Activated CD4-positive, alpha-beta memory T cell treated with anti-CD3 and anti-CD28 coated beads for 36 hours (primary cell): ENCODE measurements around the gene SPDL1. TPM values are rescaled to one million over a fixed set of nuclear protein-coding genes. Genes with fewer than 3 reads are reported as not detected.

ENCODE experiments used
- CTCF ChIA-PET: fragments of 350-600 bp; sonication (Branson Sonifier 250); formaldehyde crosslinking; loops from one replicate; lab custom pipeline; 2021; ENCODE audit warnings: antibody characterized with exemption, inconsistent platforms; lab: Charles Lee
- POLR2A ChIA-PET: fragments of 350-600 bp; sonication (Branson Sonifier 250); formaldehyde crosslinking; loops from one replicate; lab custom pipeline; 2021; ENCODE audit warnings: antibody characterized with exemption; lab: Charles Lee
- DNase-seq: peaks from one replicate; pipeline ENCODE4 v3.0.0-alpha.2; 2020
- H3K27ac Mint-ChIP-seq: one replicate; pipeline ENCODE4 v1.8.0; 2021; ENCODE audit warnings: mixed read lengths
- H3K27me3 Mint-ChIP-seq: one replicate; pipeline ENCODE4 v1.8.0; 2021; ENCODE audit warnings: mixed read lengths
- H3K36me3 Mint-ChIP-seq: one replicate; pipeline ENCODE4 v1.8.0; 2021; ENCODE audit warnings: mixed read lengths
- H3K4me1 Mint-ChIP-seq: one replicate; pipeline ENCODE4 v1.8.0; 2021; ENCODE audit warnings: low read depth, mixed read lengths
- H3K4me3 Mint-ChIP-seq: one replicate; pipeline ENCODE4 v1.8.0; 2021; ENCODE audit warnings: mild to moderate bottlenecking, mixed read lengths
- H3K9me3 Mint-ChIP-seq: one replicate; pipeline ENCODE4 v1.8.0; 2021; ENCODE audit warnings: mixed read lengths
- intact Hi-C: fragments of 100-400 bp; cut with micrococcal nuclease; formaldehyde crosslinking; loops from one replicate; pipeline ENCODE4 v1.15.1; 2023
- total RNA-seq, 2 experiments: library from RNA; stranded (reverse); gene quantifications; one replicate each; pipeline ENCODE4 v1.2.3, GENCODE V29; 2021

Gene SPDL1
- total RNA-seq, 2 experiments from 2014 or later, result 32.7 to 34.9 TPM

DNA sequence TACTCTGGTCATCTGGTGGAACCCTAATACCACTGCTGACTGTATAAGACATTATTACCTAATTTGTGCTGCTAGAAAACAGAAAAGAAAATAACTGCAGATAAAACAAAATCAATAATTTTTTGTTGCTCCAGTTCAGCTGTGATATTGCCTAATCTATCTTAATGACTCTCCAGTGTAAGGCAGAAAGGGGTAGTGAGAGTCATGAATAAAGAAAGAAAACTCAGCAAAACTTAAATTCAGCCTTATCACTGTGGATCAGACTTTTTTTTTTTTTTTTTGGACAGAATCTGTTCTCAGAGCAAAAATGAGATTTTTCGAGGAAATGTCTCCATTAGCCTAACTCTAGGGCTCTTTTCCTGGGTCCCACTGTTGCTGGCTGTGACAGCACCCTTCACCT is 52.4 kb downstream of the SPDL1 start:
- Mint-ChIP-seq H3K4me1 (peaks cover 36% of the 10 kb centered on the region), H3K36me3 (peaks cover 27% of the 10 kb centered on the region), H3K9me3 (peaks cover 17% of the 10 kb centered on the region), H3K4me3 (peak overlapping the region; percentile 85), H3K27me3 (peaks cover 2% of the 10 kb centered on the region), H3K27ac (peak overlapping the region; percentile 36)
- intact Hi-C loops, result loop anchor here (5.0 kb wide), 1 partner anchor 1059 kb away; the partner anchor contains the start of gene PANK3
- no peak for DNase-seq
- POLR2A ChIA-PET, result interaction anchor here (3.7 kb wide), 1 partner anchor 52 kb away, joined by 21 read pairs; the partner anchor contains the start of gene SPDL1
- CTCF ChIA-PET, result interaction anchor here (0.7 kb wide), 1 partner anchor 8 kb away, joined by 3 read pairs; no protein-coding TSS in a partner anchor

DNA sequence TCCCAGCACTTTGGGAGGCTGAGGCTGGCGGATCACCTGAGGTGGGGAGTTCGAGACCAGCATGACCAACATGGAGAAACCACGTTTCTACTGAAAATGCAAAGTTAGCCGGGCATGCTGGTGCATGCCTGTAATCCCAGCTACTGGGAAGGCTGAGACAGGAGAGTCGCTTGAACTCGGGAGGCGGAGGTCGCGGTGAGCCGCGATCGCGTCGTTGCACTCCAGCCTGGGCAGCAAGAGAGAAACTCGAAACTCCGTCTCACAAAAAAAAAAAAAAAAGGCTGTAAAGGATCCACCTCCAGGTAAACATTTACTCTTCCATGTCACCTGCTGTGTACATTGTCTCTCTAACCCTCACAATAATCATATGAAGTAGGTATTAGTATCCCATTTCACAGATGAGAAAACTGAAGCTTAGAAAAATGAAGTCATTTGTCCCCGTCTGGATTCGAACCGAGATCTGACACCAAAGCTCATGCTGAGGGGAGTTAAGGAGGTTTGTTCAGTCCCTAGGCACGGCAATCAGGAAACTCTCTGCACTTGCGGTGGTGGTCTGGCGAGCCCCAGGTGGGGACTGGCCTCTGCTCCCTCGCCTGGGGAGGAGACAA is 53.0 kb downstream of the SPDL1 start:
- H3K27me3 Mint-ChIP-seq, result peaks cover 2% of the 10 kb centered on the region
- H3K36me3 Mint-ChIP-seq, result peaks cover 32% of the 10 kb centered on the region
- ChIA-PET CTCF (interaction anchor here (0.7 to 2.0 kb wide), 3 partner anchors 9 to 56 kb away, joined by 3 to 6 read pairs (median 3); no protein-coding TSS in a partner anchor), POLR2A (interaction anchor here (0.9 to 3.7 kb wide), 6 partner anchors 10 to 66 kb away, joined by 3 to 21 read pairs (median 9); partner anchors contain the start of gene SPDL1)
- intact Hi-C loops, result loop anchor here (1.0 to 5.0 kb wide), 4 partner anchors 13 to 1059 kb away; partner anchors contain the start of genes PANK3 and SPDL1
- H3K9me3 Mint-ChIP-seq, result peaks cover 17% of the 10 kb centered on the region
- H3K4me3 Mint-ChIP-seq, result peak overlapping the region; percentile 85
- no peak for DNase-seq
- H3K27ac Mint-ChIP-seq, result peak overlapping the region; percentile 90
- H3K4me1 Mint-ChIP-seq, result peaks cover 43% of the 10 kb centered on the region

DNA sequence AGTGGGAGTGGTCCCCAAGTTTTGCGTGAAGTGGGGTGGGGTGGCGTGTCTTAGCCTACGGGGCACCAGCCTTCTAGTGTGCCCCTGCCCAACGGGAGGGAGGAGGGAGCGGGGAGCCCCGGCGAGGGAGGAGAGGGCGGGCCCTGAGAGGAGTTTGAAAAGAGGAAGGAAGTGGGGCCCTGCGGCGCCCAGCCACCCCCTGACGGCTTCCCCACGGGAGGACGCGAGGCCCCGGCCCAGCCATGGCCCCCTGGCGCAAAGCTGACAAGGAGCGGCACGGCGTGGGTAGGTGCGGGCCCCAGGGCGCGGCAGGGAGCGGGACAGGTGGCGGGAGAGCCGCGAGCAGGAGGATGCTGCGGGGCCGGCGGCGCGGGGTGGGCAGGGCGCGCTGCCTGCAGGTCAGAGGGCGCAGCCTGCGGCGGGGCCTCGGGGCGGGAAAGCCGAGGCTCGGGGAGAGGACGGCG is 53.5 kb downstream of the SPDL1 start, which contains the start of gene DOCK2:
DOCK2 (plus strand) TSS at position 191 of the 464 bp plus-strand sequence; CDS start at position 243, 52 bp downstream.
- CTCF ChIA-PET, result interaction anchor here (0.7 to 2.0 kb wide), 3 partner anchors 34 to 56 kb away, joined by 3 to 7 read pairs (median 6); partner anchors contain the start of gene SPDL1

DNA sequence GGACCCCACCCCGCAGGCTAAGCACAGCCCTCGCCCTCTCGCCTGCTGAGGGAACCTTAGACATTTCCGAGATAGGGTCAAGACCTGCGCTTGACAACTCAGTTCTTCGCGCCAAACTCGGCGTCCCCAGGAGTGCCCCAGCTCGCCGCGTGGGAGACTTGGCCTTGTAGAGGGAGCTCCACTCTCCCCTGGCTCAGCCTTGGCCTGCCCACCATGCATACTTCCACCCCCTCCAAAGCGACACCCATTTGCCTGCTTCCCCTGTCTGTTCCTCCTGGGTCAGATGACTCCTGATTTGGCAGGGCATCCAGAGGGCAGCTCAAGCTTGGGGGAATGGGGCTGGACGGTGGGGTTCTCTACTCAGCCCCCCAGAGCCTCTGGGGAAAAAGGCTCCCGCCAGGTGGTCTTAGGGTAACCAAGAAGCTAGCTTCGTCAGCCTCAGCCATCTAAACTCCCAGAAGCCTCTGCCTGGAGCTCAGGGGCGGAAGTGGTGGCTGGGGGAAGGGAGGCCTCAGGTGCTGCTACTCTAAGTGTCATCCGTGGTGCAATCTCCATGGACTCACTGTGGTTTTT is 54.1 kb downstream of the SPDL1 start:
- H3K9me3 Mint-ChIP-seq, result peaks cover 17% of the 10 kb centered on the region
- peaks cover 52% of the 10 kb centered on the region for H3K4me1 Mint-ChIP-seq
- ChIA-PET POLR2A (interaction anchor here (0.6 to 3.7 kb wide), 12 partner anchors 9 to 216 kb away, joined by 3 to 21 read pairs (median 4); partner anchors contain the start of gene SPDL1), CTCF (interaction anchor here (1.4 to 2.0 kb wide), 2 partner anchors 54 to 57 kb away, joined by 6 to 7 read pairs; partner anchors contain the start of gene SPDL1)
- peak overlapping the region; percentile 85 for H3K4me3 Mint-ChIP-seq
- intact Hi-C loops, result loop anchor here (1.0 to 5.0 kb wide), 4 partner anchors 12 to 1060 kb away; partner anchors contain the start of genes PANK3 and SPDL1
- peaks cover 32% of the 10 kb centered on the region for H3K36me3 Mint-ChIP-seq
- no peaks in the 10 kb centered on the region for H3K27me3 Mint-ChIP-seq
- peak; percentile 89 for DNase-seq
- H3K27ac Mint-ChIP-seq, result peak overlapping the region; percentile 90

More for the DNA sequence above, 53.5 kb downstream of the SPDL1 start, which contains the start of gene DOCK2:
- POLR2A ChIA-PET, result interaction anchor here (0.6 to 3.7 kb wide), 12 partner anchors 10 to 217 kb away, joined by 3 to 21 read pairs (median 4); partner anchors contain the start of gene SPDL1
- Mint-ChIP-seq H3K9me3 (peaks cover 17% of the 10 kb centered on the region), H3K27me3 (peaks cover 1% of the 10 kb centered on the region), H3K36me3 (peaks cover 32% of the 10 kb centered on the region), H3K4me3 (peak within 1 kb of the TSS; percentile 85), H3K4me1 (peaks cover 48% of the 10 kb centered on the region), H3K27ac (peak within 1 kb of the TSS; percentile 90)
- intact Hi-C loops, result loop anchor here (1.0 to 5.0 kb wide), 4 partner anchors 12 to 1060 kb away; partner anchors contain the start of genes PANK3 and SPDL1
- DNase-seq, result peak; percentile 81

DNA sequence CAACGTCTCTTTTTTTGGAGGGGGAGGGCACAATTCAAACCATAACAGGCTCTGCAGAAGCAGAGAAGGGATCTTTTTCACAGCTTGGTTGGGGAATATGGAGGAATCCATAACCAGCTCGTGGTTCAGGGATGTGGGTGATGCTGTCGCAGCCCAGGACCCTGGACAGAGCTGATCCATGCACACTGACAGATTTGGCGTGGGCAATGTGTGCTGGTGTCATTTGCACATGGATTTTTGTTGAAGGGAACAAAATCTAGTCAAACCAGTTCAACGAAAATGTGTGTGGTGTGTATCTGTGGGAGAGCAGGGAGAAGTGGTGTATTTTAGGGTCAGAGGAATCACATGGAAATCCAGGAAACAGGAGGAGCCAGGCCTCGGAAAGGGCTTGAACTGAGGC is 57.7 kb downstream of the SPDL1 start:
- H3K36me3 Mint-ChIP-seq, result peaks cover 37% of the 10 kb centered on the region
- POLR2A ChIA-PET, result no interaction called here
- no peak overlapping the region for H3K4me3 Mint-ChIP-seq
- CTCF ChIA-PET, result no interaction called here
- intact Hi-C loops, result no loop called here
- no peaks in the 10 kb centered on the region for H3K27me3 Mint-ChIP-seq
- no peak for DNase-seq
- H3K27ac Mint-ChIP-seq, result no peak overlapping the region
- peaks cover 77% of the 10 kb centered on the region for H3K4me1 Mint-ChIP-seq
- peaks cover 14% of the 10 kb centered on the region for H3K9me3 Mint-ChIP-seq

DNA sequence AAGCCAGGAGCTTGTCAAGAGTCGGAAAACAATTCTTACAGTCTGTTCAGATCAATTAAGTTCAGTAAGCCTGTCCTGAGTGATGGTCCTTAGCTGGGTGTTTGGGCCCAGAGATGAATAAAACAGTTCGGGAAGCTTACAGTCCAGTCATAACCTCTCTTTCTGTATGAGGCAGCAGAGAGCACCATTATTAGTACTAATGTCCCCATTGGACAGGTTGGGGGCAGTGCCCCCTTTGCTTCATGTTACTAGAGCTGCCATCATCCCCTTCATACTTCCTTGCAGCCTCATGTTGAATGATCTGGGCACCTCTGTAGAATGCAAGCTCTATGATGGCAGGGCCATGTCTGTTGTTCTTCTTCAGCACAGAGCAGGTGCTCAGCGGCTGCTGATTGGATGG is 63.3 kb downstream of the SPDL1 start:
- ChIA-PET POLR2A (interaction anchor here (1.2 kb wide), 1 partner anchor 9 kb away, joined by 9 read pairs; the partner anchor contains the start of gene DOCK2), CTCF (no interaction called here)
- Mint-ChIP-seq H3K36me3 (peaks cover 24% of the 10 kb centered on the region), H3K9me3 (no peaks in the 10 kb centered on the region), H3K4me1 (peaks cover 88% of the 10 kb centered on the region), H3K27ac (peak overlapping the region; percentile 34), H3K27me3 (no peaks in the 10 kb centered on the region), H3K4me3 (no peak overlapping the region)
- intact Hi-C loops, result loop anchor here (5.0 kb wide), 1 partner anchor 665 kb away; no protein-coding TSS in a partner anchor
- no peak for DNase-seq

DNA sequence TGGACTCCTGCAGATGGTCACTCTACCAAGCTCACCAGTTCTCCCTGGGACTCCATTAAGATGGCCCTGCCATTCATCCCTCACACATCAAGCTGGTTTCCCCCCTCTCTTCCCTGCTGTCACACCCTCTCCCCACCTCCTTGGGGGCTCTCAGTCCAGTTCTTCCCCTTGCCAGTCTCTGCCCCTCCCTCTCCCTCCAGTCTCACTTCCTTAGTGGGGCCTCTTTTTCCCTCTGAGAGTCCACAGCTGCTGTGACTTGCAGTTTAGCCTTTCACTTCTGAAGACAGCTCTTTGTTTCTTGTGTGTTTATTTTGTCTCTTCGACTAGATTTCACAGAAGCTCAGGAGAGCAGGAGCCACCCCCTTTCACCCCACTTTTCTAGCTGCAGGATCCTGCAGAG is 64.0 kb downstream of the SPDL1 start:
- POLR2A ChIA-PET, result interaction anchor here (1.2 to 2.1 kb wide), 3 partner anchors 9 to 10 kb away, joined by 6 to 9 read pairs (median 9); partner anchors contain the start of gene DOCK2
- Mint-ChIP-seq H3K27me3 (no peaks in the 10 kb centered on the region), H3K9me3 (no peaks in the 10 kb centered on the region), H3K4me1 (peaks cover 90% of the 10 kb centered on the region), H3K4me3 (no peak overlapping the region), H3K36me3 (peaks cover 24% of the 10 kb centered on the region), H3K27ac (peak overlapping the region; percentile 67)
- intact Hi-C loops, result loop anchor here (5.0 kb wide), 1 partner anchor 665 kb away; no protein-coding TSS in a partner anchor
- CTCF ChIA-PET, result no interaction called here
- DNase-seq, result no peak

DNA sequence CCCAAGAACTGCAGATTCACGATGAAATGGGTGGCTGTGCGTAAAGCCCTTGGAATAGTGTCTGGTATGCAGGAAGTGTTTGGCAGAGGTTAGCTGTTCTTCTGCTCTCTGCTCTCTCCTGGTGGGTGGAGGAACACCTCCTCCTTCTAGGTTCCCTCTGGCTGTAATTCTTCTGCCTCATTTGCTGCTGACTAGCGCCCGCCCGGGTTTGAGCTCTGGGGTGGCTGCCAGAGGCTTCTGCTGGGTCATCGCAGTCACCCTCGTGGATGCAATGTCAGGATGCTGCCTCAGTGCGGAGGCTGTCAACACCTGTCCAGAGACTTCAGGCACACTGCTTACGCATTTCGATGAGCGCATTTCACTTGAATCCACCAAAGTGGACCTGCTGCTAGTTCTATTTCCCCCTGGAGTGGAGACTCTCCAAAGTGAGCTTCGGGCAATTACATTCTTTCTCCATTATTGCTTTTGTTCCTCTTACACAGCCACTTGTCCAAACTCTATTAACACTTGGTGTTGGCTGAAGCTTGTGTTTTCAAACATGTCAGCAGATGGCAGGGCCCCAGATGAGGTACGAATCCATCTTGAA is 65.2 kb downstream of the SPDL1 start:
- ChIA-PET CTCF (no interaction called here), POLR2A (interaction anchor here (0.6 to 2.1 kb wide), 5 partner anchors 8 to 49 kb away, joined by 3 to 9 read pairs (median 3); partner anchors contain the start of gene DOCK2)
- Mint-ChIP-seq H3K27ac (peak overlapping the region; percentile 95), H3K27me3 (no peaks in the 10 kb centered on the region), H3K9me3 (no peaks in the 10 kb centered on the region), H3K36me3 (peaks cover 27% of the 10 kb centered on the region), H3K4me3 (no peak overlapping the region), H3K4me1 (peaks cover 93% of the 10 kb centered on the region)
- intact Hi-C loops, result loop anchor here (1.0 to 5.0 kb wide), 6 partner anchors 8 to 663 kb away; partner anchors contain the start of gene DOCK2
- DNase-seq, result no peak

DNA sequence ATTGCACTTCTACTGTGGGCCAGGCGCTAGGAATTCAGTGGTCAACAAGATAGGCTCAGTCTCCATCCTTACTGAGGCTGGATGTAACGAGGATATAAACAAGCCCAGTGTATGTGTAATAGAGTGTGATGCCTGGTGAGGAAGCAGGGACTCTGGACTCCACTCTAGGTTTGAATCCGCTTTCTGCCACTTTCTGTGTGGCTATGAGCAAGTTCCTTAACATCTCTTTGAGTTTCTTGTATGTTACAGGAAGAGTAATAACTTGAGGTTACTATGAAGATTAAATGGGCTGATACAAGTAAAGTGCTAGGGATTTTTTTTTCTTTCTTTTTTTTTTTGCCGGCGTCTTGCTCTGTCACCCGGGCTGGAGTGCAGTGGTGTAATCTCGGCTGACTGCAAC is 65.9 kb downstream of the SPDL1 start:
- peak; percentile 71 for DNase-seq
- Mint-ChIP-seq H3K36me3 (peaks cover 27% of the 10 kb centered on the region), H3K9me3 (no peaks in the 10 kb centered on the region), H3K4me3 (no peak overlapping the region), H3K4me1 (peaks cover 95% of the 10 kb centered on the region), H3K27ac (peak overlapping the region; percentile 95), H3K27me3 (no peaks in the 10 kb centered on the region)
- CTCF ChIA-PET, result no interaction called here
- POLR2A ChIA-PET, result interaction anchor here (2.1 kb wide), 1 partner anchor 12 kb away, joined by 9 read pairs; the partner anchor contains the start of gene DOCK2
- intact Hi-C loops, result loop anchor here (1.0 to 5.0 kb wide), 6 partner anchors 8 to 663 kb away; partner anchors contain the start of gene DOCK2

DNA sequence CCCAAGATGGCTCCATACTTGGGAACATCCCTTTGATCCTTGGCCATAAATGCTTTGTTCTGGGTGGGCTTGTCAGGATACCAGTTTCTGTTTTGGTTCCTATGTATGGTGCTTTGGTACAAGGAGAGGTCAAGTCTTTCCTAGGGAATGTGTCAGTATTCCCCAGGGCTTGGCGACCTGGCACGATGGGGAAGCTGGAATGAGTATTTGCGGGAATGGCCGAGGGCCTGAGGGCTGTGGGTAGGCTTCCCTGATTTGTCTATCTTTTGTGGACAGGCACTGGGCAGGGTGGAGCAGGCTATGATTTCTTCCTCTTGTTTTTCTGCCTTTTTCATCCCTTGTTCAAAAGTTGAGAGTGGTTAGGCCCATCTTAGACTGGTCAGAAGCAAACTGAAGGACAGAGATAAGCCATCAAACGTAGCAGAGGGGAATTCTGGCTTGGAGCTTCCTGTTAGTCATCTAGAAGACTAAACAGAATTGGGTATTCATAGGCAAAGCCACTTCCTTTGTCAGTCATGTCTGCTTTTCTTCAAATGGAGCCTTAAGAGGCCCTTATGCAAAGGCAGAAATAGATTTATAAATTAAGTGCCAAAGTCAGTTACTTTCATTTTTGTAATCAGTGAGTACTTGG is 67.2 kb downstream of the SPDL1 start:
- Mint-ChIP-seq H3K9me3 (no peaks in the 10 kb centered on the region), H3K36me3 (peaks cover 37% of the 10 kb centered on the region), H3K4me3 (peak overlapping the region; percentile 55), H3K27ac (peak overlapping the region; percentile 95), H3K4me1 (peaks cover 98% of the 10 kb centered on the region), H3K27me3 (no peaks in the 10 kb centered on the region)
- ChIA-PET POLR2A (interaction anchor here (0.9 to 2.4 kb wide), 3 partner anchors 13 to 154 kb away, joined by 3 to 16 read pairs (median 4); partner anchors contain the start of gene DOCK2), CTCF (no interaction called here)
- no peak for DNase-seq
- intact Hi-C loops, result loop anchor here (1.0 to 10.0 kb wide), 3 partner anchors 20 to 816 kb away; no protein-coding TSS in a partner anchor
